Measurements from ENCODE around the gene ARAP1.
A peak's percentile ranks its signal among the peaks of the same experiment; 100 is the strongest.

The ARAP1 gene

GRCh38 chr11:72779495-72780128 is 27.4 kb upstream of the ARAP1 start:
- DNase-seq = no peak

GRCh38 chr11:72778535-72779494 is 26.6 kb upstream of the ARAP1 start:
- DNase-seq = no peak

GRCh38 chr11:72777755-72778278 is 25.6 kb upstream of the ARAP1 start:
- no peak for DNase-seq

- DNase-seq = no peak
Observed at GRCh38 chr11:72776844-72777754, 24.9 kb upstream of the ARAP1 start.

GRCh38 chr11:72776117-72776843 is 24.1 kb upstream of the ARAP1 start:
- no peak for DNase-seq

GRCh38 chr11:72775288-72776110 is 23.3 kb upstream of the ARAP1 start:
- no peak for DNase-seq

- no peak for DNase-seq
Observed at GRCh38 chr11:72774499-72774898, 22.3 kb upstream of the ARAP1 start.

GRCh38 chr11:72773696-72774095 is 21.5 kb upstream of the ARAP1 start:
- DNase-seq = peak; percentile 32

- peak; percentile 85 for DNase-seq
Observed at GRCh38 chr11:72773291-72773690, 21.1 kb upstream of the ARAP1 start.

GRCh38 chr11:72772059-72772458 is 19.9 kb upstream of the ARAP1 start:
- no peak for DNase-seq

GRCh38 chr11:72771507-72771906 is 19.3 kb upstream of the ARAP1 start:
- DNase-seq = peak; percentile 74

- no peak for DNase-seq
Observed at GRCh38 chr11:72770799-72771198, 18.6 kb upstream of the ARAP1 start.

GRCh38 chr11:72769680-72770079 is 17.5 kb upstream of the ARAP1 start:
- DNase-seq = no peak

- DNase-seq = no peak
Observed at GRCh38 chr11:72768581-72768980, 16.4 kb upstream of the ARAP1 start.

- DNase-seq = no peak
Observed at GRCh38 chr11:72767203-72768062, 15.2 kb upstream of the ARAP1 start.

GRCh38 chr11:72766152-72766902 is 14.1 kb upstream of the ARAP1 start:
- no peak for DNase-seq

GRCh38 chr11:72764503-72764902 is 12.3 kb upstream of the ARAP1 start:
- DNase-seq = no peak

GRCh38 chr11:72763823-72764222 is 11.6 kb upstream of the ARAP1 start:
- no peak for DNase-seq

- no peak for DNase-seq
Observed at GRCh38 chr11:72762641-72763304, 10.6 kb upstream of the ARAP1 start.
